PC-9 (cell line): ENCODE measurements around the gene PLEKHA7.

ENCODE experiments used
- EZH2 ChIP-seq: fragments of 200-600 bp; sonication (generic); IDR thresholded peaks from 2 replicates; pipeline ENCODE4 v1.8.0; 2017; ENCODE audit warnings: antibody characterized with exemption, low read depth
- TF ChIP-seq, protein P1 (sequence below): fragments of 200-600 bp; sonication (generic); conservative IDR thresholded peaks from 2 replicates; pipeline ENCODE4 v1.6.1; 2017; ENCODE audit warnings: mixed run types, antibody characterized with exemption, mild to moderate bottlenecking, moderate library complexity

DNA sequence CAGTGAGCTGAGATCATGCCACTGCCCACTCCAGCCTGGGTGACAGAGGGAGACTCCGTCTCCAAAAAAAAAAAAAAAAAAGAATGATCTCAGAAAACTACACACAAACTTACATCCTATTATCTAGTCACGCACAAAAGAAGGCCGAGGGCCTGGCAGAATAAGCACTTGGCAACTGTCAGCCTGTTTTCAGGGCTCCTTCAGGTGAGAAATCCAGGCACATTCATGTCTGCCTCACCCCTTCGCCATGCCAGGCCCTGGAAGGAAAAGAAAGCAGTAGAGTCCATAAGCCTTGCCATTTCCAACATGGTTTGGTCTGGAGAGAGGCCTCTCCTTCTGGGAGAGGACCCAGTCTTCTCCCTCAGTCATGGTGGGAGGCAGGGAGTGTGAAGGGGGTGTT is 244.8 kb downstream of the PLEKHA7 start:
- TF ChIP-seq, protein P1, sequence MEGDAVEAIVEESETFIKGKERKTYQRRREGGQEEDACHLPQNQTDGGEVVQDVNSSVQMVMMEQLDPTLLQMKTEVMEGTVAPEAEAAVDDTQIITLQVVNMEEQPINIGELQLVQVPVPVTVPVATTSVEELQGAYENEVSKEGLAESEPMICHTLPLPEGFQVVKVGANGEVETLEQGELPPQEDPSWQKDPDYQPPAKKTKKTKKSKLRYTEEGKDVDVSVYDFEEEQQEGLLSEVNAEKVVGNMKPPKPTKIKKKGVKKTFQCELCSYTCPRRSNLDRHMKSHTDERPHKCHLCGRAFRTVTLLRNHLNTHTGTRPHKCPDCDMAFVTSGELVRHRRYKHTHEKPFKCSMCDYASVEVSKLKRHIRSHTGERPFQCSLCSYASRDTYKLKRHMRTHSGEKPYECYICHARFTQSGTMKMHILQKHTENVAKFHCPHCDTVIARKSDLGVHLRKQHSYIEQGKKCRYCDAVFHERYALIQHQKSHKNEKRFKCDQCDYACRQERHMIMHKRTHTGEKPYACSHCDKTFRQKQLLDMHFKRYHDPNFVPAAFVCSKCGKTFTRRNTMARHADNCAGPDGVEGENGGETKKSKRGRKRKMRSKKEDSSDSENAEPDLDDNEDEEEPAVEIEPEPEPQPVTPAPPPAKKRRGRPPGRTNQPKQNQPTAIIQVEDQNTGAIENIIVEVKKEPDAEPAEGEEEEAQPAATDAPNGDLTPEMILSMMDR = no peak
- no peak for TF ChIP-seq EZH2
